ENCODE results near the gene CBX3. TPM values are rescaled to one million over a fixed set of nuclear protein-coding genes. Genes with fewer than 3 reads are reported as not detected.
A peak's percentile ranks its signal among the peaks of the same experiment; 100 is the strongest.
"Not testable (repeated sequence)": the region's sequence is repeated elsewhere in the genome, so short reads cannot be mapped to it uniquely, and the experiment has no call there.

CBX3 gene
- total RNA-seq, 1 donor from 2014 or later = 188 TPM

GRCh38 chr7:26182283-26182682, 19.3 kb upstream of the CBX3 start:
- H3K27ac Mint-ChIP-seq = no peak overlapping the region
- no peaks in the 10 kb centered on the region for H3K9me3 Mint-ChIP-seq
- H3K27me3 Mint-ChIP-seq = no peaks in the 10 kb centered on the region
- H3K4me1 Mint-ChIP-seq (ENCODE audit: unreplicated experiment) = peaks cover 9% of the 10 kb centered on the region
- H3K36me3 Mint-ChIP-seq = peaks cover 4% of the 10 kb centered on the region
- no peak for DNase-seq (ENCODE audit: extremely low spot score, unreplicated experiment)
- H3K4me3 Mint-ChIP-seq = no peak overlapping the region
- TF ChIP-seq, protein P1, sequence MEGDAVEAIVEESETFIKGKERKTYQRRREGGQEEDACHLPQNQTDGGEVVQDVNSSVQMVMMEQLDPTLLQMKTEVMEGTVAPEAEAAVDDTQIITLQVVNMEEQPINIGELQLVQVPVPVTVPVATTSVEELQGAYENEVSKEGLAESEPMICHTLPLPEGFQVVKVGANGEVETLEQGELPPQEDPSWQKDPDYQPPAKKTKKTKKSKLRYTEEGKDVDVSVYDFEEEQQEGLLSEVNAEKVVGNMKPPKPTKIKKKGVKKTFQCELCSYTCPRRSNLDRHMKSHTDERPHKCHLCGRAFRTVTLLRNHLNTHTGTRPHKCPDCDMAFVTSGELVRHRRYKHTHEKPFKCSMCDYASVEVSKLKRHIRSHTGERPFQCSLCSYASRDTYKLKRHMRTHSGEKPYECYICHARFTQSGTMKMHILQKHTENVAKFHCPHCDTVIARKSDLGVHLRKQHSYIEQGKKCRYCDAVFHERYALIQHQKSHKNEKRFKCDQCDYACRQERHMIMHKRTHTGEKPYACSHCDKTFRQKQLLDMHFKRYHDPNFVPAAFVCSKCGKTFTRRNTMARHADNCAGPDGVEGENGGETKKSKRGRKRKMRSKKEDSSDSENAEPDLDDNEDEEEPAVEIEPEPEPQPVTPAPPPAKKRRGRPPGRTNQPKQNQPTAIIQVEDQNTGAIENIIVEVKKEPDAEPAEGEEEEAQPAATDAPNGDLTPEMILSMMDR (conservative IDR thresholded peaks at IDR 0.05) = no peak

- Mint-ChIP-seq H3K27me3 (no peaks in the 10 kb centered on the region), H3K9me3 (no peaks in the 10 kb centered on the region), H3K27ac (no peak overlapping the region), H3K36me3 (peaks cover 4% of the 10 kb centered on the region), H3K4me1 (ENCODE audit: unreplicated experiment) (peaks cover 8% of the 10 kb centered on the region), H3K4me3 (no peak overlapping the region)
- TF ChIP-seq, protein P1 (conservative IDR thresholded peaks at IDR 0.05) = no peak
- DNase-seq (ENCODE audit: extremely low spot score, unreplicated experiment) = no peak
These were observed 18.8 kb upstream of the CBX3 start for GRCh38 chr7:26182706-26183105.

DNA sequence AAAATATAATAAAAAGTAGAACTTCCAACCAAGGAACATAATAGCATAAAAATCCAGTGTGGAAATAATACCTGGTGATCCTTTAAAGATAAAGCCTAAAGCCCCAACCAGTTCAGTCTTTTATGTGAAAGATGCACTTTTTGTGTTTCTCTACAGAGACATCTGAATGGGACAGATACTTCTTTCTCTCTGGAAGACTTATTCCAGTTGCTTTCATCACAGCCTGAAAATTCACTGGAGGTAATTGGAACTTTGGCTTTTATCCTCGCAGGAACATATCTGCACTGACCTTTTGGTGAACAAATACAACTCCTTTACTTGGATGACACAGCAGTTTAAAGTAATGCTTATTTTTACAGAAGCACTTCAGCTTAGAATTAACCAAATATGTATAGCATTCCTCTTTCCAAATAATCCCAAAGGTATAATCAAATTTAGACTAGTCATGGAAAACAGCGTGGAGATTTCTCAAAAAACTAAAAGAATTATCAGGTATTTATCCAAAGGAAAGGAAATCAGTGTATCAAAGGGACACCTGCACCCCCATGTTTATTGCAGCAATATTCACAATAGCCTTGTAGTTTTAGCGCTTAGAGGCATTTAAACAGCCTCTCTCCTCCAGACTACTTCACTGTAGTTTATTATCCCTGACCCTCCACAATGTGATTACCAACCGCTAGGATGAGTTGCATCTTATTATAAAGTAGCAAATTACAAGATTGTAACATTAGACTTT, 17.8 kb upstream of the CBX3 start:
- Mint-ChIP-seq H3K4me1 (ENCODE audit: unreplicated experiment) (peaks cover 6% of the 10 kb centered on the region), H3K4me3 (no peak overlapping the region), H3K27ac (peak overlapping the region; percentile 50), H3K36me3 (peaks cover 9% of the 10 kb centered on the region), H3K9me3 (no peaks in the 10 kb centered on the region), H3K27me3 (no peaks in the 10 kb centered on the region)
- TF ChIP-seq, protein P1 (conservative IDR thresholded peaks at IDR 0.05) = no peak
- DNase-seq (ENCODE audit: extremely low spot score, unreplicated experiment) = no peak

GRCh38 chr7:26184281-26185101, 17.1 kb upstream of the CBX3 start:
- H3K36me3 Mint-ChIP-seq = peaks cover 17% of the 10 kb centered on the region
- H3K9me3 Mint-ChIP-seq; DNase-seq (ENCODE audit: extremely low spot score, unreplicated experiment); H3K27me3 Mint-ChIP-seq; H3K4me1 Mint-ChIP-seq (ENCODE audit: unreplicated experiment); H3K4me3 Mint-ChIP-seq: not testable (repeated sequence)
- H3K27ac Mint-ChIP-seq = peak overlapping the region; percentile 50

- Mint-ChIP-seq H3K4me3 (peak overlapping the region; percentile 23), H3K27me3 (no peaks in the 10 kb centered on the region), H3K4me1 (ENCODE audit: unreplicated experiment) (peaks cover 6% of the 10 kb centered on the region), H3K36me3 (peaks cover 23% of the 10 kb centered on the region), H3K9me3 (no peaks in the 10 kb centered on the region), H3K27ac (peak overlapping the region; percentile 42)
- no peak for DNase-seq (ENCODE audit: extremely low spot score, unreplicated experiment)
- TF ChIP-seq, protein P1 (conservative IDR thresholded peaks at IDR 0.05) = no peak
These were observed 16.3 kb upstream of the CBX3 start for GRCh38 chr7:26185131-26185843.

All from type B pancreatic cell (in vitro differentiated cells).